Measurements from ENCODE around the gene ETFB.

Gene ETFB

DNA sequence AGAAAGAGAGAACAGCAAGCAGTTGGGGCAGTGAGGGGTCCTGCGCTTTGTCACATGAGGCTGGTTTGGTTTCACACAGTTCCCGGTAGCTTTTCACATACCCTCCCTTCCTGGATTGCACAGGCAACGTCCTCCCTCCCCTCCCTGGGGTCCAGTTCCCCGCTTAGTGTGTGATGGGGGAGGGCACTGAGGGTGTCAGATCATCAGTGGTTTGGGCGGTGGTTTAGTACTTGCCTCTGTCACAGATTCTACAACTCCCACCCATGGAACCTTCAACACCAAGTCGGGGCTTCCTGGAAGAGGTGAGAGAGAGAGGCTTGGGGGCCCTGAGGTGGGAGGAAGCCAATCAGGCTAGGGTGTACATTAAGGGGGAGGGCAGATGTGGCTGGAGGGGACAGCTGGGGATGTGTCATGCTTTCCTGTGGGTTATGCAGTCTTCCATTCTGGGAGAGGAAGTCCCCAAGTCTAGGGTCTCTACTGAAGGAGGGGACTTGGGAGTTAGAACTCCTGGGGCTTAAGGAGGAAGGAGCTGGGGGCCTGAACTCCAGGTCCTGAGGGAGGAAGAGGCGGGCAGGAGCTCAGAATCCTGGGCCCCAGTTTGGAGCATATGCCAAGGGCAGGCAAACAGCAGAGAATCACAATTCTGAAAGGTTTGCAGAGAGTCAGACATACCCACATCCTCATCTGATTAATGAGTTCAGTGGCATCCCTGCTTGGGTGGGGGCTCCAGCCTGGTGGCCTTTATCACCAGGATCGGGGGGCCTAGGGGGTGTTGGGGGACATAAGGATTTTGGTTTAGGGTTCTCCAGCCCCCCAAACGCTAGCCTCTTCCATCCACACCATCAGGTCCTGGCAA lies 6.7 kb upstream of the ETFB start, which contains the start of gene NKG7:
Gene NKG7 (minus strand): TSS at position 6 of the 856 bp plus-strand sequence. CDS start 119 bp downstream, outside the sequence.
- in situ Hi-C loops (cut with HindIII; ENCODE audit: low sequenced_read_pairs): no loop called here
- H3K4me3 ChIP-seq (ENCODE audit: low read depth, low read length): no peak within 1 kb of the TSS
- TF ChIP-seq, protein P1, sequence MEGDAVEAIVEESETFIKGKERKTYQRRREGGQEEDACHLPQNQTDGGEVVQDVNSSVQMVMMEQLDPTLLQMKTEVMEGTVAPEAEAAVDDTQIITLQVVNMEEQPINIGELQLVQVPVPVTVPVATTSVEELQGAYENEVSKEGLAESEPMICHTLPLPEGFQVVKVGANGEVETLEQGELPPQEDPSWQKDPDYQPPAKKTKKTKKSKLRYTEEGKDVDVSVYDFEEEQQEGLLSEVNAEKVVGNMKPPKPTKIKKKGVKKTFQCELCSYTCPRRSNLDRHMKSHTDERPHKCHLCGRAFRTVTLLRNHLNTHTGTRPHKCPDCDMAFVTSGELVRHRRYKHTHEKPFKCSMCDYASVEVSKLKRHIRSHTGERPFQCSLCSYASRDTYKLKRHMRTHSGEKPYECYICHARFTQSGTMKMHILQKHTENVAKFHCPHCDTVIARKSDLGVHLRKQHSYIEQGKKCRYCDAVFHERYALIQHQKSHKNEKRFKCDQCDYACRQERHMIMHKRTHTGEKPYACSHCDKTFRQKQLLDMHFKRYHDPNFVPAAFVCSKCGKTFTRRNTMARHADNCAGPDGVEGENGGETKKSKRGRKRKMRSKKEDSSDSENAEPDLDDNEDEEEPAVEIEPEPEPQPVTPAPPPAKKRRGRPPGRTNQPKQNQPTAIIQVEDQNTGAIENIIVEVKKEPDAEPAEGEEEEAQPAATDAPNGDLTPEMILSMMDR (IDR thresholded peaks at IDR 0.05; ENCODE audit: low read depth, low read length, missing control alignments): no peak
- DNase-seq (ENCODE audit: low read depth): no peak

DNA sequence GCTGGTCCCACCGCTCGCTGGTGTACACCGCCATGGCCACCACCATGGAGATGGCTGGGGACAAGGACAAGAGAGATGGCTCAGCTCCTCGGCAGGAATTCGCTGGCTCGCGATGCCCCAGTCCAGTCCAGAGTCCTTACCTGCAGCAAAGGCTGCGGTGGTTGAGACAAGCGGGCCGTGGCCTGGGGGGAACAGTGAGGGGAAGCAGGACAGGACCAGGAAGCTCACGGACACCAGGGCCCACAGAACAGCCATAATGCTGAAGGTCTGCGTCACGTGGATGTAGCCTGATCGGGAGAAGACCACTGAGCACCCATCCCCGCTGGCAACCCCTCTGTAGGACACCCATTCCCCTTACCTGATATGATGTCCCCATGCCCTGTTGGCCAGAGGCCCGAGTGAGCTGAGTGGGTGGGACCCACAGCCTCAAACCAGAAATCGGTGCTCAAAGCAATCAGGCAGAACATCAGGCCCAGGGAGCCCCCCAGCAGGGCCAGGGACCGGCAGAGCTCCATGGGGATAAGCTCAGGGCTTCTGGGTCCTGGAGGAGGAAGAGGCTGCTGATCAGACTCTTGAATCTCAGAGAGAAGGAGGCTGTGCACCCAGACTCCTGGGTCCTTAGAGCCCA lies 5.9 kb upstream of the ETFB start:
- no peak for DNase-seq (ENCODE audit: low read depth)
- no peak overlapping the region for H3K4me3 ChIP-seq (ENCODE audit: low read depth, low read length)
- TF ChIP-seq, protein P1 (IDR thresholded peaks at IDR 0.05; ENCODE audit: low read depth, low read length, missing control alignments): no peak
- in situ Hi-C loops (cut with HindIII; ENCODE audit: low sequenced_read_pairs): no loop called here

DNA sequence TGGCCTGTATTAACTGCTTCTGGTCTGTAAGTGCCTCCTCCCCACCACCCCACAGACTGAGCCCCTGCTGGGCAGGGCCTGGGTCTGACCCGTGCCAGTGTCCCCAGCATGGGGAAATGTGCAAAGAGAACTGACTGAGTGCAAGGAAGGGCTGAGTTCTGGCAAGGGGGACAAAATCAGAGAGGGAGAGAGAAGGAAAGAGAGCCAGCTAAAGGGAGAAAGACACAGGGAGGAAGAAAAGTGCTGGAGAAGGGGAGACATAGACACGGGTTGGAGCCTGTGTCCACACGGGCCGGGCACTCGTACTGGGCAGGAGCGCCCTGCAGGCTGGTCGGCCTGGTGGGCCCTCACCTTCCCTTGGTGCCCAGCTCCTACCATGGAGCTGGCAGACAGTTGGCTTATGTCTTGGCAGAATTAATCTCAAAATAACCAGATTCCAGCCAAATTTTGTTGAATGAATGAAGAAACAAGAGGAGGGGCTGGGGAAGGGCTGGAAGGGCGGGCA lies 5.0 kb upstream of the ETFB start:
- in situ Hi-C loops (cut with HindIII; ENCODE audit: low sequenced_read_pairs): no loop called here
- TF ChIP-seq, protein P1 (IDR thresholded peaks at IDR 0.05; ENCODE audit: low read depth, low read length, missing control alignments): no peak
- H3K4me3 ChIP-seq (ENCODE audit: low read depth, low read length): no peak overlapping the region
- no peak for DNase-seq (ENCODE audit: low read depth)

DNA sequence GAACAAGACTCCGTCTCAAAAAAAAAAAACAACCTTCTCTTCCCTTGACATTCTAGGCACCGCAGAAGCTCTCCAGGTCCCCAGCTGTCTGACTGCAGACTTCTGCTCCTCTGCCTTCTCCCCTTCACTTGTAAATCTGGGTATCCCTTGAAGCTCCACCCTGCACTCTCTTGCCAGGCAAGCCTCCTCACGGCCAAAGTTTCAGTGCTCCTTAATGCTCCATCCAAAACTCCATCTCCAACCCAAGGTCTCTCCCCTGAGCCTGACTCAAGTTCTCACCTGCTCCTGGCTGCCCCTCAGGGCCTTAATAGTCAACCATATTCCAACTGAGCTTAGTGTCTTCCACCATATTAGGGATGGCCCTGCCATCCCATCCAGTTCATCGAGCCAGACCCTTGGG lies 4.0 kb upstream of the ETFB start:
- DNase-seq (ENCODE audit: low read depth): no peak
- TF ChIP-seq, protein P1 (IDR thresholded peaks at IDR 0.05; ENCODE audit: low read depth, low read length, missing control alignments): no peak
- H3K4me3 ChIP-seq (ENCODE audit: low read depth, low read length): no peak overlapping the region
- in situ Hi-C loops (cut with HindIII; ENCODE audit: low sequenced_read_pairs): no loop called here

DNA sequence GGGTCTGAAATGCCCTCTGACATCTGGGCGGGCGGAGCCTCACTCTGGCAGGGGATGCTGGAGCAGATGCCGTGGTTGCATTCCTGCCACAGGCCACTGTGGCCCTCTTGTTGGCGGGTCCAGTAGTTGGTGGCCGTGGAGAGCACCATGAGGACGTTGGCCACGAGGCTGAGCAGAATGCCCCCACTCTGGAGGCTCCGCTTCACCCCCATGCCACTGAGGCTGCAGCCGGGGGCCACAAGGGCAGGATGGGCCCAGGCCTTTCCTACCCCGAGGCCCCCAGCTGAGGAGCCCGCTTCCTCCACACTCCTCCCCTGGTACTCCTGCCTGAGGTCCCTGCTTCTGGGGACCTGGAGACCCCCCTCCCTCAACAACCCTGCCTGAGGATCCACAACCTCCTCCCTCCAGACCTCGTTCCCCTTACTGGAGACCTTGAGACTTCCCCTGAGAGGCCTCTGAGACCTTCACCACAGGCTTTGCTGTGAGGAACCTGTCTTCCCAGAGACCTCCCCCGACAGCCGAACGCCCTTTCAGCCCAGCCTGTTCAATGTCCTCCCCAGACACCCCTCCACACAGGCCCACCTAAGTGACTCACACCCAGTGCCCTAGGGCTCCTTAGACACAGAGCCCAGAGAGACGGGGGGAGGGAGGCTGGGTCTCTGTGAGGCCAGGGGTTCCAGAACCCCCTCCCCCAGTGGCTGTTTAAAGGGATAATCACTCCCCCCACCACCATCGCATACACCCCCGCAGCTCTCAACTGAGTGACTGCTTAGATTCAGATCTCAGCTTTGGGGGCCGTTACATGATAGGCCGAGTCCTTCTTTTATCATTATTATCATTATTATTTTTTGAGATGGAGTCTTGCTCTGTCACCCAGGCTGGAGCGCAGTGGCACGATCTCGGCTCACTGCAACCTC lies 2.4 kb upstream of the ETFB start, which contains the start of gene CLDND2:
Gene CLDND2 (minus strand): TSS at position 638 of the 917 bp plus-strand sequence. CDS start 426 bp downstream, at position 212.
- TF ChIP-seq, protein P1 (IDR thresholded peaks at IDR 0.05; ENCODE audit: low read depth, low read length, missing control alignments): no peak
- peak within 1 kb of the TSS; percentile 63 for H3K4me3 ChIP-seq (ENCODE audit: low read depth, low read length)
- in situ Hi-C loops (cut with HindIII; ENCODE audit: low sequenced_read_pairs): no loop called here
- DNase-seq (ENCODE audit: low read depth): no peak

Data from astrocyte of the cerebellum (primary cell).